ENCODE data around the gene VWA2.

Gene VWA2

GRCh38 chr10:114272696-114273095 lies 33.6 kb downstream of the VWA2 start:
- no peak for DNase-seq (ENCODE audit: low read depth)
- no peak overlapping the region for H3K4me3 ChIP-seq (ENCODE audit: low read depth, low read length)
- TF ChIP-seq CTCF (IDR thresholded peaks at IDR 0.05; ENCODE audit: low read depth, low read length, missing control alignments) = no peak

- TF ChIP-seq CTCF (IDR thresholded peaks at IDR 0.05; ENCODE audit: low read depth, low read length, missing control alignments) = no peak
- H3K4me3 ChIP-seq (ENCODE audit: low read depth, low read length) = no peak overlapping the region
- no peak for DNase-seq (ENCODE audit: low read depth)
Observed at GRCh38 chr10:114273910-114274309, 34.9 kb downstream of the VWA2 start.

- no peak for DNase-seq (ENCODE audit: low read depth)
- no peak for TF ChIP-seq CTCF (IDR thresholded peaks at IDR 0.05; ENCODE audit: low read depth, low read length, missing control alignments)
- H3K4me3 ChIP-seq (ENCODE audit: low read depth, low read length) = no peak overlapping the region
Observed at GRCh38 chr10:114274616-114275453, 35.8 kb downstream of the VWA2 start.

- DNase-seq (ENCODE audit: low read depth) = no peak
- H3K4me3 ChIP-seq (ENCODE audit: low read depth, low read length) = no peak overlapping the region
- no peak for TF ChIP-seq CTCF (IDR thresholded peaks at IDR 0.05; ENCODE audit: low read depth, low read length, missing control alignments)
Observed at GRCh38 chr10:114276066-114276465, 37.0 kb downstream of the VWA2 start.

- no peak overlapping the region for H3K4me3 ChIP-seq (ENCODE audit: low read depth, low read length)
- no peak for TF ChIP-seq CTCF (IDR thresholded peaks at IDR 0.05; ENCODE audit: low read depth, low read length, missing control alignments)
- DNase-seq (ENCODE audit: low read depth) = no peak
Observed at GRCh38 chr10:114276671-114277070, 37.6 kb downstream of the VWA2 start.

GRCh38 chr10:114278140-114278883 lies 39.3 kb downstream of the VWA2 start:
- DNase-seq (ENCODE audit: low read depth) = no peak
- TF ChIP-seq CTCF (IDR thresholded peaks at IDR 0.05; ENCODE audit: low read depth, low read length, missing control alignments) = no peak
- H3K4me3 ChIP-seq (ENCODE audit: low read depth, low read length) = no peak overlapping the region

Data from GM12864 (cell line).